ENCODE results near the gene GPC6.

DNA sequence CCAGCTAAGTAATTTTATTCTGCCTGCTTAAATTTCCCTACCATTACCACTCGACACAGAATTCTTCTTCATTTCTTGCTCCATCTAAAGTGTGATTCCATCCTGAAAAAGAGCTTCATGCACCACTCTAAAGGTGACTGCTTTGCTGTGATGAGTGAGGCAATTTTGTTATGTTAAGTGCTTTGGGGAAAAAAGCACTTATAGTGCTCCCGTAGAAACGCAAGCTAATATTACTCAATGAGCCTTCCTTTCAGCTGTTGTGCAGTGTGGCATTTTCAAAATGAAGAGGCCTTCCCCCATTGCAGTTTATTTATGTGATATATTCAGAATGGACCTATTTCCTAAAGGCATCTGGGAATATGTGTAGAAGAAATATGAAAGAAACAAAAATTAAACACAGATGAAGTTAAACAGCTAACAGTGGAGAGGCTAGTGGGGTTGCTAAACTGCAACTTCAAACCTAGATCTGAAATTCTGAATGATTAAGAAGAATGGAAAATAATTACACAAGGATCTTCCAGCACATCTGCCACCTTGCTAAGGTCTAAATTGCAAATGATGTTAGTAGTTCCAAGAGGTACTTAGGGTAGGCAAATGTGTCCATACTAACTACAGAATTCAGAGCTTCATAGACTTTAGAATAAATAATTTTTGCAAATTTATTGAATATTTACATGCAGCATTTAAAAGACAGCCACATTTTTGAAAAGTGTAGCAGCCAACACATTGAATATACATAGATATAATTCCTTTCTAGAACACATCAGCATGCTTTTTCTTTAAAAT is 1041.2 kb downstream of the GPC6 start:
- TF ChIP-seq, protein P1, sequence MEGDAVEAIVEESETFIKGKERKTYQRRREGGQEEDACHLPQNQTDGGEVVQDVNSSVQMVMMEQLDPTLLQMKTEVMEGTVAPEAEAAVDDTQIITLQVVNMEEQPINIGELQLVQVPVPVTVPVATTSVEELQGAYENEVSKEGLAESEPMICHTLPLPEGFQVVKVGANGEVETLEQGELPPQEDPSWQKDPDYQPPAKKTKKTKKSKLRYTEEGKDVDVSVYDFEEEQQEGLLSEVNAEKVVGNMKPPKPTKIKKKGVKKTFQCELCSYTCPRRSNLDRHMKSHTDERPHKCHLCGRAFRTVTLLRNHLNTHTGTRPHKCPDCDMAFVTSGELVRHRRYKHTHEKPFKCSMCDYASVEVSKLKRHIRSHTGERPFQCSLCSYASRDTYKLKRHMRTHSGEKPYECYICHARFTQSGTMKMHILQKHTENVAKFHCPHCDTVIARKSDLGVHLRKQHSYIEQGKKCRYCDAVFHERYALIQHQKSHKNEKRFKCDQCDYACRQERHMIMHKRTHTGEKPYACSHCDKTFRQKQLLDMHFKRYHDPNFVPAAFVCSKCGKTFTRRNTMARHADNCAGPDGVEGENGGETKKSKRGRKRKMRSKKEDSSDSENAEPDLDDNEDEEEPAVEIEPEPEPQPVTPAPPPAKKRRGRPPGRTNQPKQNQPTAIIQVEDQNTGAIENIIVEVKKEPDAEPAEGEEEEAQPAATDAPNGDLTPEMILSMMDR (IDR thresholded peaks at IDR 0.05; ENCODE audit: low read depth, low read length), result no peak
- TF ChIP-seq POLR2A (IDR thresholded peaks at IDR 0.05; ENCODE audit: extremely low read depth, insufficient read length), result no peak

All from NB4 (cell line).